HEK293 (cell line): Measurements from ENCODE around the gene SFN.

Experiments
- GLIS1 ChIP-seq: fragments of 450-650 bp; formaldehyde crosslinking; IDR thresholded peaks from 2 replicates; pipeline ENCODE4 v1.5.1; 2016; ENCODE audit warnings: missing biosample characterization, missing genetic modification characterization
- GLIS2 ChIP-seq: fragments of 450-650 bp; formaldehyde crosslinking; IDR thresholded peaks from 2 replicates; pipeline ENCODE4 v1.5.1; 2016; ENCODE audit warnings: missing biosample characterization, missing genetic modification characterization
- KLF1 ChIP-seq: fragments of 450-650 bp; formaldehyde crosslinking; IDR thresholded peaks from 2 replicates; pipeline ENCODE4 v1.5.1; 2016; ENCODE audit warnings: missing biosample characterization, missing genetic modification characterization
- SP2 ChIP-seq: fragments of 450-650 bp; formaldehyde crosslinking; IDR thresholded peaks from 2 replicates; pipeline ENCODE4 v1.5.1; 2016; ENCODE audit warnings: missing biosample characterization, missing genetic modification characterization
- TRIM28 ChIP-seq: IDR thresholded peaks from 2 replicates; pipeline ENCODE4 v1.6.1; 2011; ENCODE audit warnings: low read length, control low read depth, borderline replicate concordance
- ZBTB11 ChIP-seq: fragments of 450-650 bp; formaldehyde crosslinking; conservative IDR thresholded peaks from 2 replicates; pipeline ENCODE4 v1.5.1; 2016; ENCODE audit warnings: low read depth, missing biosample characterization, missing genetic modification characterization
- ZBTB17 ChIP-seq: fragments of 450-650 bp; formaldehyde crosslinking; IDR thresholded peaks from 2 replicates; pipeline ENCODE4 v1.5.1; 2016; ENCODE audit warnings: missing biosample characterization, missing genetic modification characterization
- ZBTB20 ChIP-seq: fragments of 450-650 bp; formaldehyde crosslinking; IDR thresholded peaks from 2 replicates; pipeline ENCODE4 v1.5.1; 2016; ENCODE audit warnings: missing biosample characterization, missing genetic modification characterization
- ZBTB44 ChIP-seq: fragments of 450-650 bp; IDR thresholded peaks from 2 replicates; pipeline ENCODE4 v1.5.1; 2018; ENCODE audit warnings: missing biosample characterization, mild to moderate bottlenecking, missing genetic modification characterization
- ZBTB7A ChIP-seq: fragments of 450-650 bp; formaldehyde crosslinking; IDR thresholded peaks from 2 replicates; pipeline ENCODE4 v1.5.1; 2016; ENCODE audit warnings: low read depth, missing biosample characterization, missing genetic modification characterization
- ZFP3 ChIP-seq: fragments of 450-650 bp; formaldehyde crosslinking; IDR thresholded peaks from 2 replicates; pipeline ENCODE4 v1.5.1; 2016; ENCODE audit warnings: low read depth, missing biosample characterization, missing genetic modification characterization
- ZNF10 ChIP-seq: fragments of 450-650 bp; formaldehyde crosslinking; IDR thresholded peaks from 2 replicates; pipeline ENCODE4 v1.5.1; 2017; ENCODE audit warnings: missing biosample characterization, missing genetic modification characterization
- ZNF112 ChIP-seq: fragments of 450-650 bp; formaldehyde crosslinking; IDR thresholded peaks from 2 replicates; pipeline ENCODE4 v1.5.0; 2017; ENCODE audit warnings: missing biosample characterization, missing genetic modification characterization
- ZNF140 ChIP-seq: fragments of 450-650 bp; formaldehyde crosslinking; IDR thresholded peaks from 2 replicates; pipeline ENCODE4 v1.5.1; 2016; ENCODE audit warnings: missing biosample characterization, missing genetic modification characterization
- ZNF184 ChIP-seq: fragments of 450-650 bp; IDR thresholded peaks from 2 replicates; pipeline ENCODE4 v1.5.1; 2018; ENCODE audit warnings: missing biosample characterization, mild to moderate bottlenecking, missing genetic modification characterization
- ZNF202 ChIP-seq: fragments of 450-650 bp; formaldehyde crosslinking; IDR thresholded peaks from 2 replicates; pipeline ENCODE4 v1.5.1; 2016; ENCODE audit warnings: missing biosample characterization, missing genetic modification characterization, borderline replicate concordance
- ZNF214 ChIP-seq: fragments of 450-650 bp; formaldehyde crosslinking; IDR thresholded peaks from 2 replicates; pipeline ENCODE4 v1.5.1; 2017; ENCODE audit warnings: missing biosample characterization, mild to moderate bottlenecking, missing genetic modification characterization, borderline replicate concordance
- ZNF239 ChIP-seq: fragments of 450-650 bp; formaldehyde crosslinking; IDR thresholded peaks from 2 replicates; pipeline ENCODE4 v1.5.1; 2016; ENCODE audit warnings: missing biosample characterization, missing genetic modification characterization
- ZNF266 ChIP-seq: fragments of 450-650 bp; formaldehyde crosslinking; IDR thresholded peaks from 2 replicates; pipeline ENCODE4 v1.5.1; 2016; ENCODE audit warnings: missing biosample characterization, missing genetic modification characterization, low read depth
- ZNF274 ChIP-seq, 2 experiments: fragments of 200-500 bp in 1 of 2; fragments of 450-650 bp in 1 of 2; sonication (Bioruptor generic) in 1 of 2; formaldehyde crosslinking in 1 of 2; IDR thresholded peaks; 2 replicates each; pipeline versions ENCODE4 v1.5.1 to v1.6.1; 2014 to 2016; ENCODE audit warnings: borderline replicate concordance in 1 of 2, inconsistent platforms in 1 of 2, low read length in 1 of 2, missing biosample characterization in 1 of 2, missing genetic modification characterization in 1 of 2
- ZNF391 ChIP-seq: fragments of 450-650 bp; formaldehyde crosslinking; IDR thresholded peaks from 2 replicates; pipeline ENCODE4 v1.5.1; 2016; ENCODE audit warnings: low read depth, missing biosample characterization, missing genetic modification characterization, borderline replicate concordance
- ZNF473 ChIP-seq: fragments of 450-650 bp; formaldehyde crosslinking; IDR thresholded peaks from 2 replicates; pipeline ENCODE4 v1.5.1; 2017; ENCODE audit warnings: missing biosample characterization, missing genetic modification characterization
- ZNF548 ChIP-seq: fragments of 450-650 bp; formaldehyde crosslinking; IDR thresholded peaks from 2 replicates; pipeline ENCODE4 v1.5.1; 2016; ENCODE audit warnings: missing biosample characterization, missing genetic modification characterization
- ZNF560 ChIP-seq: fragments of 450-650 bp; formaldehyde crosslinking; IDR thresholded peaks from 2 replicates; pipeline ENCODE4 v1.5.1; 2017; ENCODE audit warnings: missing biosample characterization, missing genetic modification characterization, borderline replicate concordance
- ZNF585B ChIP-seq: fragments of 450-650 bp; formaldehyde crosslinking; IDR thresholded peaks from 2 replicates; pipeline ENCODE4 v1.5.1; 2016; ENCODE audit warnings: missing biosample characterization, missing genetic modification characterization
- ZNF610 ChIP-seq: fragments of 450-650 bp; formaldehyde crosslinking; IDR thresholded peaks from 2 replicates; pipeline ENCODE4 v1.5.1; 2016; ENCODE audit warnings: missing biosample characterization, missing genetic modification characterization, borderline replicate concordance
- ZNF621 ChIP-seq: fragments of 450-650 bp; formaldehyde crosslinking; IDR thresholded peaks from 2 replicates; pipeline ENCODE4 v1.5.1; 2017; ENCODE audit warnings: missing biosample characterization, missing genetic modification characterization
- ZNF624 ChIP-seq: fragments of 450-650 bp; formaldehyde crosslinking; IDR thresholded peaks from 2 replicates; pipeline ENCODE4 v1.5.1; 2017; ENCODE audit warnings: missing biosample characterization, missing genetic modification characterization
- ZNF654 ChIP-seq: fragments of 450-650 bp; formaldehyde crosslinking; IDR thresholded peaks from 2 replicates; pipeline ENCODE4 v1.5.1; 2016; ENCODE audit warnings: low read depth, missing biosample characterization, missing genetic modification characterization
- ZNF747 ChIP-seq: fragments of 450-650 bp; formaldehyde crosslinking; IDR thresholded peaks from 2 replicates; pipeline ENCODE4 v1.5.1; 2016; ENCODE audit warnings: missing biosample characterization, missing genetic modification characterization
- ZSCAN4 ChIP-seq: fragments of 450-650 bp; formaldehyde crosslinking; IDR thresholded peaks from 2 replicates; pipeline ENCODE4 v1.5.1; 2017; ENCODE audit warnings: missing biosample characterization, missing genetic modification characterization
- TF ChIP-seq, protein P1 (sequence below): fragments of 450-650 bp; formaldehyde crosslinking; IDR thresholded peaks from 2 replicates; pipeline ENCODE4 v1.5.1; 2016; ENCODE audit warnings: missing biosample characterization, missing genetic modification characterization

The SFN gene

DNA sequence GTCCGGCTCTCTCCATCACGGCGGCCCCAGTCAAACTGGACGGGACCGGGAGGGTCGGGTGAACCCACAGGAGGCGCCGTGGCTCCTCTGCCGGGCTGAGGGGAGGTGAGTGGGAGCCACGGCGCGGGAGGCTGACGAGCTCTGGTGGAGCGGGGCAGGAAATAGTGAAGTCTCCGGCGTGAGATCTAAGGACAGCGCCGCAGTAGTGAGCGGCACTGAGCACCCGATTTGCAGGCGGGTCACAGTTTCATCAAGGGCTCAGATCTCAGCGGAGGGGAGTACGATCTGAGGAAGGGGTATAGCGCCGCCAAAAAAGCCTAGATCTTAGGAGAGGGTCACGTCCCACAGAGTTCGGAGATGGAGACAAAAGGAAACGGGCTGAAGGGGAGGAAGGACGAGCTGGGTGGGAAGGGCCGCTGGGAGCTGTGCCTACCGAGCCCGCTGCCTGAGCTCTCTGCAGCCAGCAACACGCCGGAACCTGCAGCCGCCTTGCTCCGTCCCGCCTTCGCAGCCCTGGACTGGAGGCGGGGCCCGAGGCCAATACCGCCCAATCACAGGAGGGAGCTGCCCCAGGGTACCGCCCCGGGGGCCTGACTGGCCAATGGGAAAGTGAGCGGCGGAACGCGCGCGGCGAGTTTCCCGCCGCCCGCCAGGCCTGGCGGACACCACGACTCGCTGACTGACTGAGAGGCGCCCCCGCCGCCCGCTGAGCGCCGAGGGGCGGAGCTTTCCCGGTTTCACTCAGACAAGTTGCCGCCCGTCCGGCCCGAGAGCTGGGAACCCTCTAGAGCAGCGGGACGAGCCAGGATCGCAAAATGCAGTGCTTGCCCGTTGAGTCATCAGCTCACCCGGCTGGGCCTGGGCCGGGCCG, 1.9 kb downstream of the SFN start (continued):
- TF ChIP-seq KLF1 (tag by site-specific recombination) (peak; percentile 57), ZNF274 (IDR thresholded peaks at IDR 0.05; ENCODE audit: low read length) (no peak), ZNF274 (tag by site-specific recombination; IDR thresholded peaks at IDR 0.05; ENCODE audit: borderline replicate concordance) (no peak), GLIS1 (tag by site-specific recombination) (0 out of 2 replicates have a peak, but pooled peaks have one; percentile 22), ZNF112 (tag by site-specific recombination) (no peak), ZNF140 (tag by site-specific recombination) (no peak), ZBTB17 (tag by site-specific recombination) (peak; percentile 73), ZNF391 (tag by site-specific recombination) (peak; percentile 95), GLIS2 (tag by site-specific recombination) (peak; percentile 72), ZNF585B (tag by site-specific recombination) (no peak), ZNF184 (tag by site-specific recombination) (peak; percentile 42; the same call in 1 of the 2 replicates), ZBTB44 (tag by site-specific recombination) (peak; percentile 5), ZSCAN4 (tag by site-specific recombination) (no peak), SP2 (peak; percentile 100), ZNF610 (peak; percentile 97), ZNF202 (no peak), ZNF560 (tag by site-specific recombination) (no peak), ZNF621 (tag by site-specific recombination) (no peak), ZNF266 (tag by site-specific recombination) (no peak), ZNF10 (tag by site-specific recombination) (no peak), ZNF624 (tag by site-specific recombination) (no peak), ZBTB20 (tag by site-specific recombination) (peak; percentile 85; the same call in 1 of the 2 replicates), ZNF214 (tag by site-specific recombination) (no peak), ZNF747 (tag by site-specific recombination) (no peak), TRIM28 (peak; percentile 76; the same call in 1 of the 2 replicates), ZNF473 (tag by site-specific recombination) (no peak), ZBTB11 (tag by site-specific recombination) (peak; percentile 51; the same call in 1 of the 2 replicates), ZNF548 (tag by site-specific recombination) (no peak), ZNF239 (tag by site-specific recombination) (no peak), ZBTB7A (peak; percentile 45; the same call in 1 of the 2 replicates), ZNF654 (tag by site-specific recombination) (no peak), ZFP3 (tag by site-specific recombination) (no peak)
- TF ChIP-seq, protein P1, sequence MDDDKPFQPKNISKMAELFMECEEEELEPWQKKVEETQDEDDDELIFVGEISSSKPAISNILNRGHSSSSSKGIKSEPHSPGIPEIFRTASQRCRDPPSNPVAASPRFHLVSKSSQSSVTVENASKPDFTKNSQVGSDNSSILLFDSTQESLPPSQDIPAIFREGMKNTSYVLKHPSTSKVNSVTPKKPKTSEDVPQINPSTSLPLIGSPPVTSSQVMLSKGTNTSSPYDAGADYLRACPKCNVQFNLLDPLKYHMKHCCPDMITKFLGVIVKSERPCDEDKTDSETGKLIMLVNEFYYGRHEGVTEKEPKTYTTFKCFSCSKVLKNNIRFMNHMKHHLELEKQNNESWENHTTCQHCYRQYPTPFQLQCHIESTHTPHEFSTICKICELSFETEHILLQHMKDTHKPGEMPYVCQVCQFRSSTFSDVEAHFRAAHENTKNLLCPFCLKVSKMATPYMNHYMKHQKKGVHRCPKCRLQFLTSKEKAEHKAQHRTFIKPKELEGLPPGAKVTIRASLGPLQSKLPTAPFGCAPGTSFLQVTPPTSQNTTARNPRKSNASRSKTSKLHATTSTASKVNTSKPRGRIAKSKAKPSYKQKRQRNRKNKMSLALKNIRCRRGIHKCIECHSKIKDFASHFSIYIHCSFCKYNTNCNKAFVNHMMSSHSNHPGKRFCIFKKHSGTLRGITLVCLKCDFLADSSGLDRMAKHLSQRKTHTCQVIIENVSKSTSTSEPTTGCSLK (tag by site-specific recombination) = no peak
